HG03039 (cell line): ENCODE results near the gene KCTD13.
"Not testable (repeated sequence)": the region's sequence is repeated elsewhere in the genome, so short reads cannot be mapped to it uniquely, and the experiment has no call there.

Experiments used
- ATAC-seq: cut with Tn5 transposase; IDR thresholded peaks from one replicate; pipeline ENCODE4 v1.9.1; 2021; ENCODE audit warnings: mild to moderate bottlenecking, moderate library complexity; ENCODE audit not compliant: unreplicated experiment

The KCTD13 gene

DNA sequence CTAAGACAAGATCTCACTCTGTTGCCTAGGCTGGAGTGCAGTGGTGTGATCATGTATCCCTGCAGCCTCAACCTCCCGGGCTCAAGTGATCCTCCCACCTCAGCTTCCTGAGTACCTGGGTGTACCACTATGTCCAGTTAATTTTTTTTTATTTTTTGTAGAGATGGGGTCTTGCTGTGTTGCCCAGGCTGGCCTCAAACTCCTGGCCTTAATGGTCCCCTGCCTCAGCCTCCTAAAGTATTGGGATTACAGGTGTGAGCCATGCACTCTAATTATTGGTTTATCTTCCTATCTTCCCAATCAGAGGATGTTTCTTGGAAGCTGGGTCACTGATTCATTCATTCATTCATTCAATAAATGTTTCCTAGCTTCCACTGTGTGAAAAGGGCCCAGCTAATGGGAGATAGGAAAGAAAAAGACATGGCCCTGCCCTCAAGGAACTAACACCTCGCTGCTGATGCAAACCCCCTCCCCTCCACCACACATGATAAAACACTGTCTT is 17.3 kb downstream of the KCTD13 start:
- ATAC-seq, result no peak

DNA sequence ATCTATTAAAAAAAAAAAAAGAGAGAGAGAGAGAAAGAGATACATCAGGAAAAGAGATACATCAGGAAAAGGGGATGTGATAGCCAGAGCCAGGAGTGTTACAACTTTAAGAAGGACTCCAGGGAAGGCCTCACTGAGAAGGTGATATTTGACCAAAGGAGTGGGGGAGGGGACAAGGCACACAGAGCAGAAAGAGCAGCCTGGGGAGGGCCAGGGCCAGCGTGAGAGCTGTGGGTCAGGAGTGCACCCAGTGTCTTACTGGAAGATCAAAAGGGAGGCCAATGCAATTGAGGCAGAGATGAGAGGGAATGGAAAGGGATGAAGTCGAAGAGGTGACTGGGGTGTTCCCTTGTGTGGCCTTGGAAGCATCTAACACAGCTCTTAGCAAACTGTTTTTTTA is 18.1 kb downstream of the KCTD13 start:
- no peak for ATAC-seq

DNA sequence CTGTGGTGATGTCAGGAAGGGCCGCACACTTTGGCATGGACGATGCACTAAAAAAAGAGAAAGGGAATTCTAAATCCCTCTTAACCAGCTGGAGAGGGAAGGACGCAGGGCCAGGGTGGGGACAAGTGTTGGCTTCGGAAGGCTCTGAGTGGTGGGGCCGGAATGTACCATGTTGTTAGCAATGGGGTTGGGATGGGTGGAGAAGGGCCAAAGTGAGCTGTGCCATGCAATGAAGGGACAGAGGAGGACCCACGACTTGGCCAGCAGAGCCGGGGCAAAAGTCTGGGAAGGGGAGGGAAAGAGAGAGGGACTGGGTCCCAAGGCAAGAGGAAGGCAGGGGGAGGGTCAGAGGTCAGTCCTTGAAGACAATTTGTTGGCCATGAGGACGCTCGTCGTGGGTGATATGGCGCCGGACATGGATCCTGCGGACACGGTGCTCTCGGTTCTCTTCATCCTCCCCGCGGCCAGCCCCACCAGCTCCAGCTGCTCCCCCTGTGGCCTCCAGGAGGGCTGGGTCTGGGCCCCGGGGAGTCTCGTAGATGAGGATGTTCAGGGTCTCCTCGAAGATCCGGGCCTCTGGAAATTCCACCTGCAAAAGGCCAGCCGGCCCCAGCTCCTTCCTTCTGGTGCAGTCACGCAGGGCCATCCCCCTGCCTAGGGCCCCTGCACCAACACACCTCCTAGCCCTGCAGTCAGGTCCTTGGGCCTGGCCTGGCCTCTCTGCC is 19.3 kb downstream of the KCTD13 start:
- no peak for ATAC-seq

DNA sequence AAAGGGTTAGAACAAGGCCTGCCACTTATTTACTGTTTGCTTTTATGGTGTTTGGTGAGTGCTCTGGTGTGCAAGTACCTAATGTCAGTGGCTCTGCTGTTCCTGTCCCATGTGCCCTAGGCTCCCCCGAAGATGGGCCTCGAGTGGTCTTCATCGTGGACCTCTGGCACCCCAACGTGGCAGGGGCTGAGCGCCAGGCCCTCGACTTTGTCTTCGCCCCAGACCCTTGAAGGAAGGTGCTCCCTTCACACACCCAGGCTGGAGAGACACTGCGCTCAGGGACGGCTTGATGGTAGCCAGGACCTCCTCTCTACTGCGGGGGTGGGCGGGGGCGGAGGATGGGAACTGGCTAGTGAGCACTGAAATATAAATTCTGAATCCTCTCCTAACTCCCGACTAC is 20.4 kb downstream of the KCTD13 start:
- ATAC-seq, result no peak

DNA sequence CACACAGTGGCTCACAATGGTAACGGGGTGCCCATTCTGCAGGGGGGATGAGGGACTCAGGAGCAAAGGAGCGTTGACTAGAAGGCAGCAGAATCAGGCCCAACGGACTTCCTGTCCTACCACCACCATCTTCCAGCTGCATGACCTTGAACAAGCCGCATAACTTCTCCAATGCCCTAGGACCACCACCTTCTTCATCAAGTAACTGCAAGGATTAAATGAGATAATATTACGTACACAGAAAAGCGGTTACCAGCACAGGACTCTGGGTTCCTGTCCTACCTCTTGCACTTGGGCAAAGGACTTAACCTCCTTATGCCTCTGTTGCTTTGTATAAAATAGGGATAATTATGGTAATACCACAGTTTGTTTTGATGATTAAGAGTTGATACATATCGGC is 21.1 kb downstream of the KCTD13 start:
- no peak for ATAC-seq

DNA sequence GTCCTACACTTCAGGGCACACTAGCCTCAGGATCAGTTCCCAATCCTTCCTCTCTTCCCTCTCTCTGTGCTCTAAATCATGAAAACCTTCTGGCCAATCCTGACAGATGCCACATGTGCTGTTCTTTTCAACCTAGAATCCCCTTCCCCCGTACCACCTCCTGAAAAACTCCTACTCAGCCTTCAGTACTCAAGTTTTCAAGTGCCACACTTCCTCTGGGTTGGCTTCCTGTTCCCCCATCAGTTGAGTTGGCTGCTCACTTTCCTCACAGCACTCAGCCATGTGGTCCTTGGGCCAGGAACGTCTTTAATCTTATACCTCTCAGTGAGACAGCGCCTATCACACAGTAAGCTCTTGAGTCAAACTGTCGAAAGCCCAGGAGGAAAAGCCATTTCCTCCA is 22.4 kb downstream of the KCTD13 start:
- ATAC-seq, result no peak

DNA sequence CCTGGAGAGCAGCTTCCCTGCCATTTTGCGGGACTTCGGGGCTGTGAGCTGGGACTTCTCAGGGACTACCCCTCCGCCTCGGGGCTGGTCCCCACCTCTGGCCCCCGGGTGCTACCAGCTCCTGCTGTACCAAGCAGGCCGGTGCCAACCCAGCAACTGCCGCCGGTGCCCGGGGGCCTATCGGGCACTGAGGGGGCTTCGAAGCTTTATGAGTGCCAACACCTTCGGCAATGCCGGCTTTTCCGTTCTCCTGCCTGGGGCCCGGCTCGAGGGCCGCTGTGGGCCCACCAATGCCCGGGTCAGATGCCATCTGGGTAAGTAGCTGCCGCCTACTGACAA is 24.4 kb downstream of the KCTD13 start:
- ATAC-seq, result no peak

DNA sequence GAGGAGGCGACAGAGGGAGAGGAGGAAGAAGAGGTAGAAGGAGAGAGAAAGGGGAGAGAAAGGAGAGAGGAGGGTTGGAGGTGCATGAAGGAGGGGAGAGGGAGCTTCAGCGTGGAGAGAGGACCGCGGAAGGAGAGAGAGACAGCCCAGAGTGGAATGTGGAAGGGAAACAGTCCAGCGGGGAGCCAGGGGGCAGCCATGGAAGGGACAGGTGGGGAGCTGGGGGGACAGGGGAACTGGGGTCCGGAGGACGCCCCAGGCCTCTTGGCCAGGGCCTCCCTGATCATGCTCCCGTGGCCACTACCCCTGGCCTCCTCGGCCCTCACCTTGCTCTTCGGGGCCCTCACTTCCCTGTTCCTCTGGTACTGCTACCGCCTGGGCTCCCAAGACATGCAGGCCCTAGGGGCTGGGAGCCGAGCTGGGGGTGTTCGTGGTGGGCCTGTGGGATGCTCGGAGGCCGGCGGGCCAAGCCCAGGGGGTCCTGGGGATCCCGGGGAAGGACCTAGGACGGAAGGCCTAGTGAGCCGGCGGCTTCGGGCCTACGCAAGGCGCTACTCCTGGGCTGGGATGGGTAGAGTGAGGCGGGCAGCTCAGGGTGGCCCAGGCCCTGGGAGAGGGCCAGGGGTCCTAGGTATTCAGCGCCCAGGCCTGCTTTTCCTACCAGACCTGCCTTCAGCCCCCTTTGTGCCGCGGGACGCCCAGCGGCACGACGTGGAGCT is 25.0 kb downstream of the KCTD13 start:
- ATAC-seq, result no peak

DNA sequence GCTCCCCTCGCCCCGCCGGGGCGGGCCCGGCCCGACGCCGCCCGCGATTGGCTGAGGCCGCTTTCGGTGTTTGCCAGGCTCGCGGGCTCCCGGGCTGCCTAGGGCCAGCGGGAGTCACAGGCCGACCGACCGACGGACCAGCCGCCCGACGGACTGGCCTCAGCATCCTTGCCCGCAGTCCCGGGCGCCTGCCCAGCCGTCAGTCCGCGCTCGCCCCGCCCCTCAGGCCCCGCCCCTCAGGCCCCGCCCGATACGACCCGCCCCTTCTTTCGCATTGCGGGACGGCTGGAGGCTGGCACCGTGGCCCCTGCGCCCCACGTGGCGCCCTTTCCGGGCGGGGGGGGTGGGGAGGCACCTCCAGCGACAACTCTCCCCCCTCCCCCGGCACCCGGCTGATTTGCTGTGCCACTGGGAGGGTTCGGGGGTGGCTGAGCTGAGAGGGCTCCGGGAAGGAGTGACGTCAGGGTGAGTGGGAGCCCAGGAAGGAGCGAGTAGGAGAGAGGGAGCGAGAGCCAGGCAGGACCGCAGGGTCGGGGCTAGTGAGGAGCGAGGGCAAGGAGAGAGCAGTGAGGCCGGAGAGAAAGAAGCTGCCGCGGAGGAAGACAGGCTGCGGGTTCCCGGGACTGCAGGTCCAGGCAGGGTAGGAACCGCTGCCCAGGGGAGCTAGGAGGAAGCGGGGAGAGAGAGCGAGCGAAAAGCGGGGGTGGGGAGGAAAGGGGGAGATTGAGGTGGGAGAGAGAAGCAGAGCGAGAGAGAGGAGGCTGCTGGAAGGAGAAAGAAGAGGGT is 25.7 kb downstream of the KCTD13 start, which contains the start of gene ASPHD1:
Gene ASPHD1 (plus strand): TSS at position 387 of the 786 bp plus-strand sequence. CDS start 484 bp downstream, outside the sequence.
- no peak for ATAC-seq

DNA sequence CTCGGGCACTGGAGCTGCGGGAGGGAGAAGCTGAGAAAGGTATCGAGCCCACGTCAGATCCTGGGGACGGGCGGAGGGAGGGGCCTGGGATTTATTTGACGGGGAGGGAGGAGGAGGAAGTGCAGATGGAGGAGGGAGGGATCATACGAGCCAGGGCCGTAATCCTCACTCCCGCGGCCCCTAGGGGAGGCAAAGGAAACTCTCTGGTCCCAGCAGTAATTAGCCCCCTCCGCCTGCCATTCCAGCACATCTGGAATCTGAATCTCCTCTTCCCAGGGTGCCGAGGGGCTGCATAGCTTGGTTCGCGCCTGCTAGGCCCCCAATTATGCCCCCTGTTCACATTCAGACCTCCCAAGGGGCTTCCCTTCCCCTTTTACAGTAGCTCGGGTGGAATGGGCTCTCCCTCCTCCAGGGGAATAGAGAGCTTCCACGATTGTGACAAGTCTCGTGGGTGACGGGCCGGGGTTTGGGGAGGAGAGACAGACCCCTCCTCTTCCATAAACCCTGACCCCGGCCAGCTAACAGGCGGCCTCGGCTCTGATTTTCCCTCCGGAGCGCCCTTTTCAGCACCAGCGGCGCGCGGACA is 26.4 kb downstream of the KCTD13 start, which contains the start of gene SEZ6L2:
Gene SEZ6L2 (minus strand): TSS at position 35 of the 586 bp plus-strand sequence. CDS start 531 bp downstream, outside the sequence.
- ATAC-seq, result no peak

DNA sequence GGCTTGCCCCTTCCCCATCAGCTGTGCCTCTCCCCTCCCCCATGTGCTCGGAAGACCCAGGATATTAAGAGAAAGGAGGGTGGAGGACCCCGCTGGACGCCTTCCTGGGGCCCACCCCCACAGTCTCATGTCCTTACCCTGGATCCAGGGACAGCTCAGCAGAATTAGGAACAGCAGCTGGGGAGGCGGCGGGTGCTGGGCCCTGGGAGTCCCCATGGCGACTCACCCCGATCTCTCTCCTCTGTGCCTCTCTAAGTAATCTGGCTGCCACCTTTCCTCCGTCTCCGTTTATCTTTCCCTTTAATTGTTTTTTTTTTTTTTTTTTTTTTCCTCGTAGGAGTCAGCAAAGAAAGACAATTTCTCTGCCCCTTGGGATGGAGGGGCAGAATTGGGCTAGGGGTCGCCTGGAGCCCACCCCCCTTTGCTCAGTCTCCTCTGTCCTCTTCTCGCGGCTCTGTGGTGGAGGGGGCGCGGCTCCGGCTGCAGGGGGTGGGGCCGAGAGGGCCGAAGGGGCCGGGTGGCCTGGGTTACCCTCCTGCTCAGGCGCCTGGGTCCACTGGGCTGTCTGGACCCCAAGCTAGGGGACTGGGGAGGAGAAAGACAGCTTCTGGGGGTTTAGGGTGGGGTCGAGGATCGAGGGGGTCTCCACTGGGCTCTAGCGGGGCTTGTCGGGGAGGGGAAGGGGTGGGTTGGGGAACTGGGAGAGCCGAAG is 27.1 kb downstream of the KCTD13 start:
- ATAC-seq, result no peak

DNA sequence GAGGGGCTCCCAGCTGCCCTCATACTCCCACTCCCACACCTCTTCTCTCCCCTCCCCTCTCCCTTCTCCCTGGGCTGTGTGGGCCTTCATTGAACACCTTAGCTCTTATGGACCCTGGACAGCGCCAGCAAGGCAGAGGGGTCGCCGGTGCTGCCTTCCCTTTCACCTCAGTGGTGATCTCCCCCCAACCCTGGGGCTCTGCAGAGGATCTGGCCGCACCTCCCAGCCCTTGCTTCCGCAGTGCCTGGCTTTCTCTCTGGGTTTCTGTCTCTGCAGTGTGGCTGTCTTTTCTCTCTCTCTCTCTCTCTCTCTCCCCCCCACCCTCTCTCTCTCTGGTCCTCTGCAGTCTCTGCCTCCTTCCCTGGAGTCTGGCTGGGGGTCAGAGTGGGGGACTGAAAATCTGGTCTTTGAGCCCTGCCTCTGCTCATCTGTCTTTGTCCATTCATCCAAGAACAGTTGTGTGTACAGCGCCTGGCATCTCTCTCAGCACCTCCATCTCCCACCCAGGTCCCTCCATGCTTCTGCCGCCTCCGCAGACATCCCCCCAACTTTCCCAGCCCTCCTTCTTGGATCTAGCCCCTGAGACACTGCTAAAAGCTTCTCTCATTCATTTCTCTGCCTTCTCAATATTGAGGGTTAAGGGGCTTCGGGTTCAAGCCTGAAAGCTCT is 27.8 kb downstream of the KCTD13 start:
- ATAC-seq, result no peak

DNA sequence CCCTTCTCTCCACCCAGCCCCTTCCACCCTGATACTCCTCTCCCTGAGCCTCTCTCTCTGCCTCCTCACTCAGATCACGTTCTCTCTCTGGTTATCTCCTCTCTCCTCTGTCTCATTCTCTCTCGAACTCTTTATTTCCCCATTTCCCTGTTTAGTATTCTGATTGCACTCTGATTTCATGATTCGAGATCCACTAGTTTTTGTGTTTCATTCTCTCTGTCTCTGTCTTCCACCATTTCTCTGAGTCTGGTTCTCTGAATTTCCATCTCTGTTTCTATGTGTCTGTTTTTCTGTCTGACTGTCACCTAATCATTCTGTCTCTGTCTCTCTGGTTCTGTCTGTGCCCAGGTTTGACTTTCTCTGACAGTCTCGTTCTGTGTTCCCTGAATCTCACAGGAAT is 28.7 kb downstream of the KCTD13 start:
- ATAC-seq, result no peak

DNA sequence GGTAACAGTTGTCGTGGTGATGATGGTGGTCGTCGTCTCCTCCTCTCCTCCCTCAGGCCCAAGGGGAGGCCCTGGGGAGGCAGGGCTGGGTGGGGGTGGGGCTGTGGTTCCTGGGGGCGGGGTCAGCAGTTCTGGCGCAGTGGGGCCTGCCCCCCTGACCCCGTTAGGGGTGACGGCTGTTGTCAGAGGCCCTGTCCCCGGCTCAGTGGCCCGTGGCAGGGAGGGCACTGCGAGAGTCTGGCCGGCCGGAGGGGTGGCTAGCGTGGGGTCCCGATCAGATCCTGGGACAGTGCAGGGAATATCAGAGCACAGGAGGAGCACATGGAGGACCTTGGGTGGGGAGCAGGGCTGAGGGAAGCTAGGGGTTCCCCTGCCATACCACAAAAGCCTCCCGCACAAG is 29.2 kb downstream of the KCTD13 start:
- ATAC-seq, result no peak

DNA sequence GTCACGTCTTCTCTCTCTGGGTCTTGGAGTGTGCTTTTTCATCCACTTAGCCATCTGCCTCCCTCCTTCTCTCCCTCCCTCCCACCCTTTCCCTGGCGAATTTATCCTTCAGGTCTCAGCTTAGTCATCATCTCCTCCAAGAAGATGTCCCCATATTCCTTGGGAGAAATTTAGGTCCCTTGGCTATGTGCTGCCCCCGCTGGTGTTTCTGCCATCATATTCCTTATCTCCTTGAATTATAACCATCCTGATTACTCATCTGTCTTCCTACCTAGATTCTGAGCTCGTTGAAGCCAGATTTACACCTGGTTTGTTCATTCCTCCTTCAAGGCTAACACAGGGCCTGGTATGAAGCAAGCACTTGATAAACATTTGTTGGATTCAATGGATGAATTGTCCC is 31.7 kb downstream of the KCTD13 start:
- no peak for ATAC-seq

DNA sequence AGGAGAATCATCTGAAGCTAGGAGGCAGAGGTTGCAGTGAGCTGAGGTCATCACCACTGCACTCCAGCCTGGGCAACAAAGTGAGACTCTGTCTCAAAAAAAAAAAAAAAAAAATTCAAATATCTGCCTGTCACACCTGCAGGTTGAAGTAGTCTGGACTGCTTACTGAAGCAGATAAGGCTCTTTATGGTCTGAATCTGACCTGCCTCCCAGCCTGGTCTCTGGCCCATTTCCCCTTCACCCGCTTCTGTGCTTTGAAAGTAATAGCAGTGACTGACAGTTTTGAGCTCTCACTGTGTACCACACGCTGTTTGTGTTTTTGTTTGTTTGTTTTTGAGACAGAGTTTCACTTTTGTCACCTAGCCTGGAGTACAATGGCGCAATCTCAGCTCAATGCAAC is 32.5 kb downstream of the KCTD13 start:
- ATAC-seq, result no peak

DNA sequence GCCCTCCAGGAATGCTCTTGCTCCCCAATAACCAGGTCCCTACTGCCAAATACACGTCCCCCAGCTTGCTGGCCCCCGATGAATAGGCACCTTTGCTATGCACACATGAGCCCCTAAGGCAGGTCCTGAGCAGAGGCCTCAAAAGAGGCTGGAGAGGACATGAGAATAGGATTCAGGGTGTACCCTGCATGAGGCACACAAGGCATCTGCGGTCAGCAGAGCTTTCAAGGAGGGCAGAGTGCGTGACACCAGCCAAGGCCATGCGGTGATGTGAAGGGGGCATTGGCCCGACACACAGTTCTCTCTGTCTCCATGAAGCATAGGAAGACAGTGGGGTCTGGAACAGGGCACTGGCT is 33.6 kb downstream of the KCTD13 start:
- no peak for ATAC-seq

DNA sequence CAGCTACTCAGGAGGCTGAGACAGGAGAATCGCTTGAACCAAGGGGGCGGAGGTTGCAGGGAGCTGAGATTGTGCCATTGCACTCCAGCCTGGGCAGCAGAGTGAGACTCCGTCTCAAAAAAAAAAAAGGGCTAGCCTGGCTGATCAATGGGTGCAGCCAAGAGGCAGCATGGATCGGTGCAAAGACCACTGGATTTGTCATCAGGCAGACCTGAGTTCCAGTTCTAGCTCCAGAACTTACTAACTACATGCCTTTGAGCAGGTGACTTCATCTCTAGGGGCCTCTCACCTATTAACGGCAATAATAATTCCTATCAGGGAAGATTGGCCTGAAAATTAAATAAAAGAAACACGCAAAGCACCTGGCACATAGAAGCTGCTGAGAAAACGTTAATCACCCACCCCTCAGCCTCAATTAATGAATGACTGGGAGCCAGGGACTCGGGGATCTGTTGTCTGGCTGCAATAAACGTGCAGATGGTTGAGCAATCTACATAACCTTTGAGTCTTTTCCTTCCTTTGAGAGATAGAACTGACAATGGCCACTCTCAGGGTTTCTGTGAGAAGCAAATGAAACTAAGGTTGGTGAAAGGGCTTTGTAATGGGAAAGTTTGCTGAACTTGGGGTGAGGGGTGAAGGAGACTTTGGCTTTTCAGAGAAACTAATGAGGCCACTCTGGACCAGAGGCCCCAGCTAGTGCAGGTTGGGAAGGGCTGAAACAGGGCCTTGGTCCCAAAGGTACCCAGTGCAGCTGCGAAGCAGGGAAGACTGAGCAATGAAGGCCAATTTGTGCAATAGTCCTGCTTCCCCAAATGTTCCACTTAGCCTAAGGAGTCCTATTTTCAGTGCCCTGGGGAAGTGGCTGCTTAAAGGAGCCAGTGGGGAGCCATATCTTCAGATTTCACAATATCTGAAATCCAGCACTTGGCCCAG is 34.2 kb downstream of the KCTD13 start:
- ATAC-seq, result no peak

DNA sequence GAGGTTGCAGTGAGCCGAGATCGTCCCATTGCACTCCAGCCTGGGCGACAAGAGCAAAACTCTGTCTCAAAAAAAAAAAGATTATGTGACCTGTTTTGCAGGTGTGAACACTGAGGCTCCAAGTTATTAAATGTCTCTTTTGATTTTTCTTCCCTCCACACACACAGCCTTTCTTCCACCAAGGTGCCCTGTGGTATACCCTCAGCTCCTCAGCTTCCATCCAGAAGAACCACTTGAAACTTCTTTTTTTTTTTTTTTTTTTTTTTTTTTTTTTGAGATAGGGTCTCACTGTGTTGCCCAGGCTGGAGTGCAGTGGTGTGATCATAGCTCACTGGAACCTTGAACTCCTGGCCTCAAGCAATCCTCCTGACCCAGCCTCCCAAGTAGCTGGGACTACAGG is 36.7 kb downstream of the KCTD13 start:
- not testable (repeated sequence) for ATAC-seq
